Heart left ventricle (tissue), 16 donors: Measurements from ENCODE around the gene BTBD2. TPM values are rescaled to one million over a fixed set of nuclear protein-coding genes. Genes with fewer than 3 reads are reported as not detected.

Source experiments
- ATAC-seq, 4 donors: fragments of 200-7000 bp; cut with Tn5 transposase; one replicate each; pipeline ENCODE4 v1.9.1; 2020 to 2022; ENCODE audit warnings: moderate library complexity in 4 of 4, mild to moderate bottlenecking in 3 of 4, moderate number of reproducible peaks in 1 of 4
- DNase-seq, 5 donors: peaks; one replicate each; pipeline ENCODE4 v3.0.0-alpha.2; 2020
- H3K27ac ChIP-seq, 12 donors: fragments of 200-600 bp; sonication (generic) in 4 of 12; one replicate each; pipeline versions ENCODE4 v1.5.0 to v1.8.0; 2016 to 2022; ENCODE audit warnings: mild to moderate bottlenecking in 2 of 12
- H3K27me3 ChIP-seq, 9 donors: fragments of 200-600 bp; sonication (generic) in 2 of 9; one replicate each; pipeline versions ENCODE4 v1.5.1 to v1.8.0; 2016 to 2022; ENCODE audit warnings: mild to moderate bottlenecking in 3 of 9
- H3K36me3 ChIP-seq, 9 donors: fragments of 200-600 bp; sonication (generic) in 2 of 9; one replicate each; pipeline versions ENCODE4 v1.5.0 to v1.8.0; 2018 to 2022; ENCODE audit warnings: mild to moderate bottlenecking in 2 of 9
- H3K4me1 ChIP-seq, 12 donors: fragments of 200-600 bp; sonication (generic) in 4 of 12; one replicate each; pipeline versions ENCODE4 v1.5.0 to v1.8.0; 2016 to 2022; ENCODE audit warnings: mild to moderate bottlenecking in 3 of 12
- H3K4me3 ChIP-seq, 12 donors: fragments of 200-600 bp; sonication (generic) in 4 of 12; one replicate each; pipeline versions ENCODE4 v1.5.0 to v1.8.0; 2017 to 2022; ENCODE audit warnings: mild to moderate bottlenecking in 9 of 12, moderate library complexity in 4 of 12
- H3K9me3 ChIP-seq, 12 donors: fragments of 200-600 bp; sonication (generic) in 4 of 12; one replicate each; pipeline versions ENCODE4 v1.5.0 to v1.8.0; 2016 to 2022; ENCODE audit warnings: mild to moderate bottlenecking in 1 of 12
- CTCF ChIP-seq, 12 donors: fragments of 200-600 bp; sonication (generic) in 4 of 12; IDR thresholded peaks; one replicate each; pipeline versions ENCODE4 v1.5.0 to v1.8.0; 2018 to 2022; ENCODE audit warnings: antibody characterized with exemption in 12 of 12, mild to moderate bottlenecking in 5 of 12
- POLR2A ChIP-seq, 2 donors: fragments of 450-650 bp; IDR thresholded peaks; one replicate each; pipeline ENCODE4 v1.6.1; 2017; ENCODE audit warnings: antibody characterized with exemption in 2 of 2, mild to moderate bottlenecking in 2 of 2, moderate library complexity in 2 of 2
- WGBS, 4 donors: extraction: QIAGEN DNeasy Blood & Tissue Kit in 2 of 4; methylation state at CpG; one replicate each; pipeline versions ENCODE4 v1.1.5 to v1.1.7; 2013 to 2018; 5-methylcytosine and 5-hydroxymethylcytosine counted together
- intact Hi-C, 10 donors: fragments of 100-400 bp; cut with DNase I; formaldehyde crosslinking; loops; one replicate each; pipeline versions ENCODE4 v1.11.1 to v1.14.2; 2022
- polyA plus RNA-seq, 2 donors: library from polyadenylated mRNA; stranded (reverse); fragments of 200-250 nt; gene quantifications; one replicate each; pipeline ENCODE4 v1.2.3, GENCODE V29; 2013
- total RNA-seq, 9 donors: library from RNA; depleted of rRNA in 2 of 9; stranded (reverse); fragments of >200 nt in 2 of 9; fragmentation: NEBNext Ultra II Directional in 3 of 9; extraction: Animal tissue kit (Norgen Biotek cat#: 25700) in 3 of 9; gene quantifications; one replicate each; pipeline versions ENCODE4 v1.1.0 to v1.2.4, GENCODE V29; 2016 to 2023
- donor health status: ischemic (EF 13 %, LVEDD 7.1; RV severe dilation, severe dysfunction).
- donor health status: healthy with polysubstance abuse.
- donor health status: DM: no; HTN: yes; CAD: no.
- donor health status: DM: no; HTN: no; CAD: no.
- donor health status: ischemic (EF 25% LVEDD 6.9; RV normal size, moderate dysfunction).
- donor health status: ischemic (EF 25% LVEDD 5.7; RV mildly dilated, moderate dysfunction).
- donor health status: healthy.
- donor health status: DM: yes; HTN: yes; CAD: no.
- donor health status: ischemic (EF 35%, LVEDD 5.7; RV mildly dilated, moderate dysfunction).
- donor health status: nonischemic (EF 11% LVEDD 7.7; RV severe dilation, severe dysfunction).
- donor health status: DM: yes; HTN: yes; CAD: no.
- donor health status: PGD.
- donor health status: ischemic (EF 29% LVEDD 5.4; RV normal size, mild dysfunction).
- donor health status: nonischemic (EF 23%, LVEDD 6.1; RV moderate dilation, normal function).

The BTBD2 gene
- total and polyA plus RNA-seq, 11 donors = 39.4 to 81.8 (median 51.8) TPM

GRCh38 chr19:2050991-2051772 is 35.7 kb upstream of the BTBD2 start, which contains the start of gene MKNK2:
Gene MKNK2, minus strand, starts transcription at chr19:2051244. Its CDS starts 393 bp downstream, at chr19:2050851.
- peak; percentile 94 to 98 (median 94) for DNase-seq
- intact Hi-C loops = loop anchor here in 2 of 10 donors (1.0 to 10.0 kb wide), 2 partner anchors 10 to 776 kb away; partner anchors contain the start of gene FAM174C (in 1 of the 2)
- peak within 1 kb of the TSS; percentile 83 to 99 (median 96) for H3K27ac ChIP-seq
- H3K36me3 ChIP-seq = peaks cover 0 to 20% (median 8%) of the 10 kb centered on the region in 9 donors
- no peaks in the 10 kb centered on the region for H3K27me3 ChIP-seq
- H3K4me1 ChIP-seq = peaks cover 24 to 79% (median 66%) of the 10 kb centered on the region in 12 donors
- H3K9me3 ChIP-seq = no peaks in the 10 kb centered on the region
- WGBS, 4 donors = 2 to 33% (median 2%) methylated on average over 3 to 93 of the region's 93 CpGs
- peak within 1 kb of the TSS; percentile 71 to 99 (median 95) for H3K4me3 ChIP-seq
- TF ChIP-seq CTCF (IDR thresholded peaks at IDR 0.05) (peak; percentile 48 to 80 (median 63)), POLR2A (IDR thresholded peaks at IDR 0.05) (peak; percentile 99)
- ATAC-seq = peak; percentile 53 to 78 (median 70)

GRCh38 chr19:2050349-2050990 is 35.0 kb upstream of the BTBD2 start:
- peaks cover 0 to 27% (median 15%) of the 10 kb centered on the region in 9 donors for H3K36me3 ChIP-seq
- no peak for TF ChIP-seq POLR2A (IDR thresholded peaks at IDR 0.05)
- no peak for TF ChIP-seq CTCF (IDR thresholded peaks at IDR 0.05)
- peak overlapping the region; percentile 71 to 99 (median 95) for H3K4me3 ChIP-seq
- peak in 1 of 5 donors; percentile 73 for DNase-seq
- ATAC-seq = peak in 2 of 4 donors; percentile 0 to 3
- no peaks in the 10 kb centered on the region for H3K9me3 ChIP-seq
- H3K27me3 ChIP-seq = no peaks in the 10 kb centered on the region
- peaks cover 30 to 79% (median 67%) of the 10 kb centered on the region in 12 donors for H3K4me1 ChIP-seq
- peak overlapping the region; percentile 83 to 99 (median 96) for H3K27ac ChIP-seq
- intact Hi-C loops = loop anchor here in 1 of 10 donors (10.0 kb wide), 1 partner anchor 776 kb away; the partner anchor contains the start of gene FAM174C
- WGBS, 4 donors = 0 to 1% (median 0%) methylated on average over 9 to 49 of the region's 49 CpGs

- no peaks in the 10 kb centered on the region for H3K9me3 ChIP-seq
- H3K27ac ChIP-seq = peak overlapping the region; percentile 83 to 99 (median 96)
- ATAC-seq (peak; percentile 46 to 78 (median 60)), DNase-seq (peak; percentile 79 to 87 (median 83))
- H3K4me1 ChIP-seq = peaks cover 32 to 81% (median 68%) of the 10 kb centered on the region in 12 donors
- WGBS, 4 donors = 0% methylated on average over 8 to 16 of the region's 16 CpGs
- intact Hi-C loops = loop anchor here in 1 of 10 donors (10.0 kb wide), 1 partner anchor 775 kb away; the partner anchor contains the start of gene FAM174C
- peak overlapping the region; percentile 71 to 99 (median 95) for H3K4me3 ChIP-seq
- H3K27me3 ChIP-seq = no peaks in the 10 kb centered on the region
- peaks cover 0 to 33% (median 22%) of the 10 kb centered on the region in 9 donors for H3K36me3 ChIP-seq
- TF ChIP-seq CTCF (IDR thresholded peaks at IDR 0.05) (no peak), POLR2A (IDR thresholded peaks at IDR 0.05) (no peak)
These were observed 34.3 kb upstream of the BTBD2 start for GRCh38 chr19:2049741-2050348.
